HCT116 (cell line): ENCODE results near the gene URI1. TPM values are rescaled to one million over a fixed set of nuclear protein-coding genes. Genes with fewer than 3 reads are reported as not detected.

Source experiments
- ATAC-seq: fragments of 200-7000 bp; cut with Tn5 transposase; 2 replicates; pipeline ENCODE4 v1.9.1; 2020; ENCODE audit warnings: mild to moderate bottlenecking, moderate library complexity
- BruUV-seq: library from RNA; stranded (reverse); fragments of 400-500 nt; replicated peaks from 2 replicates; lab custom pipeline; 2021; lab: Mats Ljungman, UMichigan
- CTCF ChIA-PET: fragments of 300-600 bp; sonication (Branson Sonifier 250); formaldehyde crosslinking; loops from one replicate; lab custom pipeline; 2021; ENCODE audit warnings: antibody characterized with exemption; lab: Charles Lee
- POLR2A ChIA-PET: fragments of 300-600, 350-600 bp; sonication (Branson Sonifier 250); formaldehyde crosslinking; loops from one replicate; lab custom pipeline; 2021; ENCODE audit warnings: antibody characterized with exemption; lab: Charles Lee
- RAD21 ChIA-PET, 2 experiments: fragments of 300-600 bp; sonication (Branson Sonifier 250); formaldehyde crosslinking; loops; one replicate each; lab custom pipeline; 2023; ENCODE audit warnings: low total read pairs in 2 of 2; ENCODE audit not compliant: uncharacterized antibody in 2 of 2, unreplicated experiment in 2 of 2, low non-redundant PET in 1 of 2; lab: Charles Lee
- DNase-seq: peaks from one replicate; pipeline ENCODE4 v3.0.0-alpha.2; 2010; ENCODE audit warnings: low read depth, low spot score
- H2AFZ ChIP-seq: fragments of 200-600 bp; shearing (Covaris generic), sonication (generic); 2 replicates; pipeline ENCODE4 v1.6.1; 2017; ENCODE audit warnings: low read depth, mixed run types, mixed read lengths, antibody characterized with exemption, low read length; ENCODE audit not compliant: poor library complexity, severe bottlenecking
- H3K27ac ChIP-seq: 2 replicates; pipeline ENCODE4 v1.5.1; 2012; ENCODE audit warnings: low read depth, low read length
- H3K27me3 ChIP-seq: fragments of 200-600 bp; sonication (generic); 2 replicates; pipeline ENCODE4 v1.6.1; 2016; ENCODE audit warnings: mixed run types, low read length, mixed read lengths; ENCODE audit not compliant: insufficient read depth
- H3K36me3 ChIP-seq, 2 experiments: fragments of 200-500 bp in 1 of 2; fragments of 200-600 bp in 1 of 2; sonication (Bioruptor generic) in 1 of 2; sonication (generic) in 1 of 2; 2 replicates each; pipeline versions ENCODE4 v1.5.1 to v1.6.1; 2014 to 2016; ENCODE audit warnings: low read length in 2 of 2, inconsistent platforms in 1 of 2, mixed read lengths in 1 of 2, mixed run types in 1 of 2; ENCODE audit not compliant: insufficient read depth in 2 of 2, control insufficient read depth in 1 of 2
- H3K4me1 ChIP-seq, 2 experiments: fragments of 200-600 bp in 1 of 2; sonication (generic) in 1 of 2; 2 replicates each; pipeline versions ENCODE4 v1.5.1 to v1.6.1; 2012 to 2017; ENCODE audit warnings: low read length in 2 of 2, inconsistent platforms in 1 of 2, mild to moderate bottlenecking in 1 of 2, mixed read lengths in 1 of 2, mixed run types in 1 of 2, moderate library complexity in 1 of 2; ENCODE audit not compliant: insufficient read depth in 2 of 2, control insufficient read depth in 1 of 2
- H3K4me2 ChIP-seq: fragments of 200-600 bp; sonication (generic); 2 replicates; pipeline ENCODE4 v1.6.1; 2017; ENCODE audit warnings: mixed run types, low read length, mixed read lengths
- H3K4me3 ChIP-seq, 2 experiments: fragments of 200-600 bp in 1 of 2; sonication (generic) in 1 of 2; replicated peaks in 1 of 2; 2 replicates each; pipeline ENCODE4 v1.5.1; 2011 to 2016; ENCODE audit warnings: low read length in 2 of 2, control low read depth in 1 of 2, low read depth in 1 of 2, mild to moderate bottlenecking in 1 of 2, mixed read lengths in 1 of 2, mixed run types in 1 of 2
- H3K79me2 ChIP-seq: fragments of 200-600 bp; sonication (generic); 2 replicates; pipeline ENCODE4 v1.6.1; 2017; ENCODE audit warnings: mild to moderate bottlenecking, mixed run types, low read length, moderate library complexity, mixed read lengths; ENCODE audit not compliant: insufficient read depth
- H3K9ac ChIP-seq: fragments of 200-600 bp; sonication (generic); 2 replicates; pipeline ENCODE4 v1.6.1; 2016; ENCODE audit warnings: low read length, mixed read lengths
- H3K9me2 ChIP-seq: fragments of 200-600 bp; sonication (generic), shearing (Covaris generic); 2 replicates; pipeline ENCODE4 v1.6.1; 2017; ENCODE audit warnings: mixed run types, mild to moderate bottlenecking, moderate library complexity; ENCODE audit not compliant: insufficient read depth
- H3K9me3 ChIP-seq, 2 experiments: fragments of 200-500 bp in 1 of 2; fragments of 200-600 bp in 1 of 2; sonication (Bioruptor generic) in 1 of 2; sonication (generic) in 1 of 2; 2 replicates each; pipeline ENCODE4 v1.6.1; 2014 to 2017; ENCODE audit warnings: low read length in 2 of 2, mixed read lengths in 2 of 2, inconsistent platforms in 1 of 2, low read depth in 1 of 2, mild to moderate bottlenecking in 1 of 2, mixed run types in 1 of 2, moderate library complexity in 1 of 2; ENCODE audit not compliant: control insufficient read depth in 1 of 2, insufficient read depth in 1 of 2
- H4K20me1 ChIP-seq: fragments of 200-600 bp; sonication (generic), shearing (Covaris generic); 2 replicates; pipeline ENCODE4 v1.6.1; 2017; ENCODE audit warnings: mixed run types, mild to moderate bottlenecking, moderate library complexity; ENCODE audit not compliant: insufficient read depth
- CEBPB ChIP-seq: IDR thresholded peaks from 2 replicates; pipeline ENCODE4 v1.6.1; 2012; ENCODE audit warnings: low read depth
- ELF1 ChIP-seq: IDR thresholded peaks from 2 replicates; pipeline ENCODE4 v1.6.1; 2012; ENCODE audit warnings: low read depth, borderline replicate concordance
- EZH2 ChIP-seq: fragments of 200-600 bp; sonication (generic); IDR thresholded peaks from 2 replicates; pipeline ENCODE4 v1.6.1; 2017; ENCODE audit warnings: antibody characterized with exemption, mixed run types
- EZH2phosphoT487 ChIP-seq: fragments of 200-600 bp; IDR thresholded peaks from 2 replicates; pipeline ENCODE4 v1.6.1; 2018; ENCODE audit warnings: antibody characterized with exemption, borderline replicate concordance
- MAX ChIP-seq: IDR thresholded peaks from 2 replicates; pipeline ENCODE4 v1.6.1; 2012
- POLR2A ChIP-seq: IDR thresholded peaks from 2 replicates; pipeline ENCODE4 v1.7.0; 2011; ENCODE audit warnings: borderline replicate concordance; ENCODE audit not compliant: insufficient read depth, insufficient read length; ENCODE audit errors: extremely low read depth
- POLR2AphosphoS5 ChIP-seq: IDR thresholded peaks from 2 replicates; pipeline ENCODE4 v1.6.1; 2011; ENCODE audit warnings: mild to moderate bottlenecking, low read depth, low read length, moderate library complexity
- RAD21 ChIP-seq: IDR thresholded peaks from 2 replicates; pipeline ENCODE4 v1.6.1; 2012; ENCODE audit warnings: low read depth, mild to moderate bottlenecking
- SIN3A ChIP-seq: IDR thresholded peaks from 2 replicates; pipeline ENCODE4 v1.6.1; 2012; ENCODE audit warnings: low read depth
- SP1 ChIP-seq: IDR thresholded peaks from 2 replicates; pipeline ENCODE4 v1.6.1; 2012; ENCODE audit warnings: low read depth
- SRF ChIP-seq: IDR thresholded peaks from 2 replicates; pipeline ENCODE4 v1.6.1; 2012; ENCODE audit warnings: low read depth
- YY1 ChIP-seq: IDR thresholded peaks from 2 replicates; pipeline ENCODE4 v1.6.1; 2011; ENCODE audit warnings: low read length, low read depth, moderate library complexity, mild to moderate bottlenecking; ENCODE audit not compliant: insufficient replicate concordance; ENCODE audit errors: extremely low read depth
- ZFX ChIP-seq: fragments of 450-650 bp; IDR thresholded peaks from 2 replicates; pipeline ENCODE4 v1.6.1; 2017
- intact Hi-C: fragments of 100-400 bp; cut with micrococcal nuclease; formaldehyde crosslinking; loops from 2 replicates; pipeline ENCODE4 v1.10.0; 2022
- total RNA-seq: library from RNA; stranded (reverse); gene quantifications from one replicate; pipeline ENCODE4 v1.2.1, GENCODE V29; 2021; ENCODE audit not compliant: unreplicated experiment

URI1 gene
- total RNA-seq, 1 experiment from 2014 or later = 51.4 TPM

GRCh38 chr19:30036154-30037129, 94.4 kb downstream of the URI1 start:
- Histone ChIP-seq H3K79me2 (no peaks in the 10 kb centered on the region), H3K27ac (no peak overlapping the region), H4K20me1 (no peaks in the 10 kb centered on the region), H3K4me2 (no peak overlapping the region), H3K36me3 (peaks cover 0 to 13% of the 10 kb centered on the region in 2 experiments; a peak in 1 of 4 replicates), H2AFZ (no peak overlapping the region), H3K9me3 (peaks cover 0 to 5% of the 10 kb centered on the region in 2 experiments; a peak in 1 of 4 replicates), H3K4me3 (no peak overlapping the region), H3K9me2 (no peaks in the 10 kb centered on the region), H3K9ac (no peak overlapping the region), H3K27me3 (no peaks in the 10 kb centered on the region), H3K4me1 (no peaks in the 10 kb centered on the region)
- ChIA-PET CTCF (no interaction called here), RAD21 (no interaction called here), POLR2A (no interaction called here)
- TF ChIP-seq SP1 (no peak), ZFX (no peak), MAX (no peak), SIN3A (no peak), POLR2A (no peak), EZH2phosphoT487 (no peak), CEBPB (no peak), EZH2 (no peak), YY1 (no peak), SRF (no peak), RAD21 (no peak), POLR2AphosphoS5 (no peak), ELF1 (no peak)
- no TSS peak for BruUV-seq
- ATAC-seq (no peak), DNase-seq (no peak)
- intact Hi-C loops = no loop called here
